NCI-H524 (cell line): Measurements from ENCODE around the gene VTCN1.
"Not testable (repeated sequence)": the region's sequence is repeated elsewhere in the genome, so short reads cannot be mapped to it uniquely, and the experiment has no call there.

Experiments
- DNase-seq, 2 experiments: peaks; one replicate each; lab custom pipeline; 2025; lab: John Stamatoyannopoulos, UW

VTCN1 gene

DNA sequence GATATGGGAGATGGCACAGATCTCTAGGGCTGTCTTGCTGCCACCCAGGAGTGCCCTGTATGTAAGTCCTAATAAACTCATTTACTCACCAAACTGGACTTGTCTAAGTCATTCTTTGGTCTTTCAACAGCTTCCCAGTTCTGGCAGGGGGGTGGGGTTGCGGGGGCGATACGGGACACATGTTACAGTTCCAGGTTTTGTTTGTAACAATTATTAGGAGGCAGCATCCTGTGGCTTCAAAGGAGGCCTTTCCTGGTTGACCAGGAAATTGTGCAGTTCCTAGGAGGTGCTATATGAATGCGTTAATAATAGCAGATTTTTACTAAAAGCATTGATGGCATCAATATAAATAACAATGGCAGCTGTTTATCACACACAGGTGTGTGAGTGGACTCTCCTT, 46.5 kb downstream of the VTCN1 start:
- DNase-seq = no peak

DNA sequence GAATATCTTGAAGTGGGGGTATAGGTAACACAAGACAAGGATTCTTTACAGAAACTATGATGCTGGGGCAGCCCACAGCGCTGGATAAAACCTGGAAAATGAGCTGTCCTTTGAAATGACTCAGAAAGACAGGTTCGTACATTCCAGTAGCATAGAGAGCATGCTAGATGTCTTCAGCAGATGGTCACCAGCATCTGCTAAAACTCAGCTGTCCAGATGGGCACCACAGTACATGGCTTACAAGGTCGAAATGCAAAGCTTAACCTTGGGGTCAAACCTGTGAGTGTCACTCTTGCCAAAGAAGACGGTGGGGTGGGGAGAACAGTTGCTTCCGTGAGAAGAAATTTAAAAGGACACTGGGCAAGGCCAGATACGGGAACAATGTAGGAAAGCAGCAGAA, 47.9 kb downstream of the VTCN1 start:
- DNase-seq = peak; percentile 90 to 92

DNA sequence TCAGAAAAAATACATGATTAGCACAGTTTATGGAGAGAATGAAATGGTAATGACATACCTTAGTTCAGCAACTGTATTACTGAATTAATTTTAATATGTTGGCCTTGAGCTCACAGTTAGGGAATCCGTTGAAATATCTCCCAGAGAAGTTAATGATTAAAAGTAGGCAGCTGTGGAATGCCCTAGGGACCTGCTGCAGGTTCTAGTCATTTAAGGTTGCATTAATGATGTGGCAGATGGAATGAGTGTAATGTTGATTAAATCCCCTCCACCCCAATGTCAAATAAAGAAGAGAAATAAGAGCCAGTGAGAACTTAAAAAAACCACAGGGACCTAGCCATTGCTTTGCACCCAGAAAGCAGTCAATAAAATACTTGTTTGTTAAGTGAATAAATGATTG, 48.8 kb downstream of the VTCN1 start:
- DNase-seq = peak; percentile 43 to 88

DNA sequence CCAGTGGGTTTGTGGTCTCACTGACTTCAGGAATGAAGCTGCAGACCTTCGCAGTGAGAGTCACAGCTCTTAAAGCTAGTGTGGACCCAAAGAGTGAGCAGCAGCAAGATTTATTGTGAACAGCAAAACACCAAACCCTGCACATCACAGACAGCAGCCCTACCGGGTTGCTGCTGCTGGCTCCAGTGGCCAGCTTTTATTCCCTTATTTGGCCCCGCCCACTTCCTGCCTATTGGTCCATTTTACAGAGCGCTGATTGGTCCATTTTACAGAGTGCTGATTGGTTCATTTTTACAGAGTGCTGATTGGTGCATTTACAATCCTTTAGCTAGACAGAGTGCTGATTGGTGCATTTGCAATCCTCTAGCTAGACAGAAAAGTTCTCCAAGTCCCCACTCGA, 59.4 kb downstream of the VTCN1 start:
- not testable (repeated sequence) for DNase-seq

DNA sequence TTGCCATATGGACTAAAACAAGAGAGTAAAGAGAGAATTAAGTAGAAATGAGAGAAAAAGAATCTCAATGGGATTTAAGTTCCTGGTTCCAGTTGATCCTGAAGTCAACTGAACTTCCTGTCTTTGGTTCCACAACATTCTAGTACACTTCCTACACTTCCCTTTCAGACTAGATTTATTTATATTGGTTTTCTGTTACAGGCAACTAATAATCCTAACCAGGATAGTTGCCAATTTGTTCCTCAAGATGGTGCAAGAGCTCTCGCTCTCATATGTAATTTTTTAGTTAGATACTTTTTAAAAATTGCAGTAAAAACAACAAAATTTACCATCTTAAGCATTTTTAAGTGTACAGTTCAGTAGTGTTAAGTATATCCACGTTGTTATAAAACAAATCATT, 60.4 kb downstream of the VTCN1 start:
- no peak for DNase-seq

DNA sequence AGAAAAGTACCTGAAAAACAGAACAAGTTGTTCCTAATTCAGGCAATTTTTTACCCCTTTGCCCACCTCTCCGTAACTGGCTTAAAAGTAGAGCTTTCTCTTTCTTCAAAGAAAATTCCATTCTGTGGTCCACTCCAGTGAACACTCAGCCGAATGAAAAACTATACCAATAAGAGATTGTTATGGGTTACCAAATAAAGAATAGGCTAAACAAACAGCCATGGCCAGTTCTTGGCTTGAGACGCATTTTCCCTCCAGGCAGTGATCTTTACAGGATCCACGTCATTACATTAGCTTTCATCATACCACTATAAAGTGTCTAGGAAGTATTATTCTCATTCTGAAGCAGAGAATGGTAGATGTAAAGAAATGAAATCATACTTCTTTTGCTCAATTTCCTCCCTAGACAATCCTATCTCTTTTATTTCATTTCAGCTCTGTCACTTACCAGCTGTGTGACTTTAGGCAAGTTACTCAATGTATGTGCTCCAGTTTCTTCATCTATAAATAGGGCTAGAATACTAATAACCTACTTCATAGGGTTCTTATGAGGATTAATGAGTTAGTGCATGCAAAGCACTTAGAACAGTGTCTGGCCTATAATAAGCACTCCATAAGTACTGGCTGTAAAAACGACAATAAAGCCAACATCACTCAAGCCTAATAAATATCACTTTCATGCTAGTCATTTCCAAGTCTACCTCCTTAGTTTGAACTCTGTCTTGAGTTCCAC, 62.7 kb downstream of the VTCN1 start:
- DNase-seq = peak; percentile 30 to 77

DNA sequence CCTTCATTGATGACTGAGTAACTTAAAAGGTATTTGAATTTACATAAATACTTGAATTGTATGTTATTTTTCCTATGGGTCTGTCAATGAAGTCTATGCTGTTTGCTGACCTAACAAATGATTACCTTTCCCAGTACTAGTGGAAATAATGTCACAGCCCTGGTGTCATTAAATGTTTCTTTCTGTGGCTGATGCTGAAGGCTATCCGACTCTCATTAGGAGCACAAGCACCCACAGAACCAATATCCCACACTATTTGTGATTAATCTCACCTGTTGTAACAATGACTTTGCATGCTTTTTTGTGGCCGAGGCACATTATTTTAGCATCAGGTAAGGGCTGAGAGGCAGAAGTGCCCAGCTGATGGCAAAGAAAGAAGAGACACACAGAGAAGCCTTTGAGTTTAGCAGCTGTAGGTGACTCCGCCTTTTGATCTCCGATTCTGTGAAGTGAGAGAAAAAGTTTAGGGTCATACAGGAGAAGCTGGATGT, 63.3 kb downstream of the VTCN1 start:
- DNase-seq = no peak

DNA sequence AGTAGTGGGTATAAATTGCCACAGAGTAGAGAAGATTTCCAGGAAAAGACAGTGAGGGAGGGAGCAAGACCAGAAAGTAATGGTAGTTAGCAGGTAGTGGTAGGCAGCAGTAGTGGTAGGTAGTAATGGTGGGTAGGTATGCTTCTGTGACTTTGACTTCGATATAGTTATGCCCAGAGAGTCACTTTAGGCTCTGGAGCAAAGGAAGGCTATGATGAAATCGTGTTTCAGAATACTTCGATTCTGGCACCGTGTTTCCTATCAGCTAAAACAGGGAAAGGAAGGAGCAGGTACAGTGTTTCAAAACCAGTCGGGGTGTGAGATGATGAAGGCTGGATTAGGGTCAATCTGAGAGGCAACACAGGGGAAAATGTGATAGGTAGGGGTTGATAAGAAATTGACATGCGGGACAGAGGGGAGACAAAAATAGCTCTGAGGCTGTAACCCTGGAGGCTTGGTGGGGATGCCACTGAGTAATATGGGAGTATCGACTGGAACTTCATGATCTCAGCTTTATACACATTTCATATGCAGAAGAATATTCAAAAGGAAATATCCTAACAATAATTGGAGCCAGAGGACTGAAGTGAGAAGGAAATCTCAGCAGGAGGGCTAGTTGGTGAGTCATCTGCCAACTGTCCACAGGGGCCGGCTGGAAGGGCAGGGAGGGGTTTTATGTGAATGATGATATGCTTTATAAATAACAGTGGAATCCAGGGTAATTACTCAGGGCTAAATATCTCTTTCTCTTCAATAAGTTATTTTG, 64.0 kb downstream of the VTCN1 start:
- peak; percentile 12 to 50 for DNase-seq

DNA sequence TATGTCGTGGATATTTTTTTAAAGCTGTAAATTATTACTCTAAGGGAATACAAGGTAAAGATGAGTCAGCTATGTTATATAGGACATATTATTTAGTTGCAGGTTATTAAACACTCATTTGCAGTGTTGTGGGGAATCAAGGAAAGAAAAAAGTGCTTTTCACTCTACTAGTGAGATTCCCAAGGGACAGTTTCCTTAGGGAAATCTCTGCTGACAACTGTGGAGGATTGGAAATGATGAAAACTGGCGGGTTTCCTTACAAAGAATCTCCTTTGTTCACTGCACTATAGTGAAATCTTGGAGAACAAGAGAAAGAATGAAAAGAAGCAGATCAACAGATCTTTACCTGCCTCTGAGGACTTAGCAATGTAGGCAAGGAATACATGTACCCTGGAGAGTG, 64.7 kb downstream of the VTCN1 start:
- DNase-seq = no peak

DNA sequence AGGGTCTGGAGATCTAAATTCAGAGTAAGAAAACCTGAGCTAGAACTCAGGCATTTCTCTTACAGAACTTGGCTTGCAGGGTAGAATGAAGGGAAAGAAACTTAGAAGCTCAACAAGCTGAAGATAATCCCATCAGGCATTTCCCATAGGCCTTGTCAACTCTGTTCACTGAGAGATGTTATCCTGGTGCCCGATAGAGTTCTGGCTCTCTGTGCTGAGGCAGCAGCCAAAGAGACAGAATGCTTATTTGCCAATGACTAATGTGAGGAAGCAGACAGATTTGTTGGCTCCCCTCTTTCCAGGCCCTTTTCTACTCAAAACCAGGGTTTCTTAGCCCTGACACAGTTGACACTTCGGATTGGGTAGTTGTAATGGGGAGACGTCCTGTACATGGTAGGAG, 66.9 kb downstream of the VTCN1 start:
- no peak for DNase-seq

DNA sequence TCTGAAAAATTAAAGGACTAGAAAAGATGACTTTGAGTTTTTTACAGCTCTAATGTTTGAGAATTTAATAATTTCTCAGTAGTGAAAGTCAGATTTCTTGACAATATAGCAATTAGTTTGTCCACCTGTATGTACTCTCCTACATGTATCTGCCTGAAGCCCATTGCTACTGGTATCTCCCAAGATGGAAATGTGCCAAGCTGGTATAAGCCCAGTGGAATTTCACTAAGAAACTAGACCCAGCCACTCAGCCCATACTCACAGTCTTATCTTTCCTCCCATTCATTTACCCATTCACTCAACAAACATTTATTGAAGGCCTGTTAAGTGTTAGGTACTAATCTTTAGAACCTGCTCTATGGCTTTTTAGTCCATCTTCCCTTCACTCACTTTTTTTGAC, 67.6 kb downstream of the VTCN1 start:
- no peak for DNase-seq

DNA sequence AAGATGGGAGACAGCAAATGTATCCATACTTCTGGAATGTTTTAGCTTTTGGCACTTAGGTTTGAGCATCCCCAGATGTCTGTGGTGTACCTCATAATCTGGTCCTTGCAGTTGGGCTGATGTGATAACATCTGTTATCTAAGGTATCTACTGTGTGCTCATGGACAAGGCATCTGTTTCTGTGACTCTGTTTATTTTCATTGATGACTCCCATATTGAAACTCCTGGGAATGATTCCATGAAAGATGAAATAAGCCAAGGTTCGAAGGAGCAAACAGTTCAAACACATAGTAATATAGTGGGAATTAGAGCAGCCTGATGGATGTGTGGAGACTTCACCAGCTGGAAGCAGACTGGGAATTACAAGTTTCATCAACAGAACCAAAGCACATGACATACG, 68.5 kb downstream of the VTCN1 start:
- DNase-seq = no peak

DNA sequence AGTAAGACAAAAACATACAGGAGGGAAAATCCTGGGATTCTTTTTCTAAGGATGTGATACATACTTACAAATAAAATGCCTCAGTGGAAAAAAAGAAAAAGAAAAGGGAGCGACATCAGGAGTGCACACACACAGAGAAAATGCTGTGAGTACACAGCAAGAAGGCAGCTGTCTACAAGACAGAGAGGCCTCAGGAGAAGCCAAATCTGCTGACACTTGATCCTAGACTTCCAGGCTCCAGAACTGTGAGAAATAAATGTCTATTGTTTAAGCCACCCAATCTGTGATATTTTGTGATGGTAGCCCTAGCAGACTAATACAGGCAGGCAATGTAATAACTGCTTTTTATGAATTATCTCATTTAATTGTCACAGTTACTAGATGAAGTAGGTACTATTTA, 72.2 kb downstream of the VTCN1 start:
- no peak for DNase-seq

DNA sequence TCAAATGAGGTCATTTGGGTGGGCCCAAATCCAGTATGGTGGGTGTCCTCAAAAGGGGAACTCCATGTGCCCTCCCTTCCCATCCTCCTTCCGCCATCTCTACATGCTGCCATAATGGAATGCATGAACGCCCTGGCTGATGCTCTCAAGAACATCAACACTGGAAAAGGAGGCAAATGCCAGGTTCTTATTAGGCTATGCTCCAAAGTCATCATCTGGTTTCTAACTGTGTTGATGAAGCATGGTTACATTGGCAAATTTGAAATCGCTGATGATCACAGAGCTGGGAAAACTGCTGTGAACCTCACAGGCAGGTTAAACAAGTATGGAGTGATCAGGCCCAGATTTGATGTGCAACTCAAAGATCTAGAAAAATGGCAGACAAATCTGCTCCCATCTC, 72.6 kb downstream of the VTCN1 start:
- DNase-seq = no peak

DNA sequence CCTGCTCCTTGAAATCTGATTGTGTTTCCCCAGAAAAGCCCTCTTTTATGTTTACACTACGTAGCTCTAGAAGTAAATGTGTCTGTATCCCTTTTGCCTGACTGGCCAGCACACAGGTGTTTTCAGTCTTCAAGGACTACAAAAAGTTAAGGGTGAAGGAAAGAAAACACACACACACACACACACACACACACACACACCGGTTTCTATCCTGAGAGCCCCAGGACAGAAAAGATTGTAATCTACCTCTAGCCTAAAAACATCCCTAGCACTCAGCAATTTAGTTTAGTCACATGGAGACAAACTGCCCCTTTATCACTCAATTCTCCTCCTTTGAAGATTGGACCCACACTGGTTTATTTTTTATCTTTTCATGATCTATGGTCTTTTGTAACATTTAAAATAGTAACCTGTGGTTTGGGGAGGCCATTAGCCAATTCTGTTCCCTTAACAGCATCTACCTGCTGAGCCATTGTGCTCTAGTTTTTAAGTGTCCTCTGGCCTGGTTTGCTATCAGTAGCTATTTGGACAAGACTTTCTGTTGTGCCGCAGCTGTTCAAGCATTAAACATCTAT, 73.4 kb downstream of the VTCN1 start:
- no peak for DNase-seq

DNA sequence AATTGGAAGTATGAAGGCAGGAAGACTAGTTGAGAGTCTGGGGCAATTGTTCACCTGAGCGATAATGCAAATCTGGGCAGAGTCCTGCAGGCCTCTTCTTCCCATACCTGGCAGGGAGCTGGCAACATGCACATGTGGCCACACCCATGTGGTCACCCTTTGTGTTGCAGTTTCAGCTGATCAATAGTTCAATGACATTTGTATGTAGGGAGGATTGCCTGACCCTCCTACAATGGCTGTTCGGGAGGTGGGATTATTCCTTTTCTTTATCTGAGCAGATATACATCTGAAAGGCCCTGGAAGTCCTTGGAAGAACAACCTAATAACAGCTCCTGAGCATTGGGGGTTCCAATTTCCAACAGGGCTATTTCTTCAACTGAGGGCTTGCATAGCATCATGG, 74.0 kb downstream of the VTCN1 start:
- no peak for DNase-seq

DNA sequence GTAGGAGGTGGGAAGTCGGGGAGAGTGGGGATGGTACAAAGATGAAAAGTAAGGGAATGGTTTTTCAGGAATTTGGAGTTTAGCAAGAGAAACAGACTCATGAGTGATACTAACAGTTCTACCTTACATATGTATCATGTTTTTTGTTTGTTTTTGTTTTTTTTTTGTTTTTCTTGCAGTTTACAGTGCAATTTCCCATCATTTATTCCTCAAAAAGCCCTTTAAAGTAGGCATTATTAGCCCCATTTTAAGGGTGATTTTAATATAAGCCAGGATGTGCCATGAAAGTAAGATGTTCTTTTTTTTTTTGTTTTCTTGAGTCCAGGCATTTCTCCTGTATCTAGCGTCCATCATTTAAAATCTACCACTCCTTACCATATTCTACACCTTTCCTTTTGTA, 75.4 kb downstream of the VTCN1 start:
- DNase-seq = no peak

DNA sequence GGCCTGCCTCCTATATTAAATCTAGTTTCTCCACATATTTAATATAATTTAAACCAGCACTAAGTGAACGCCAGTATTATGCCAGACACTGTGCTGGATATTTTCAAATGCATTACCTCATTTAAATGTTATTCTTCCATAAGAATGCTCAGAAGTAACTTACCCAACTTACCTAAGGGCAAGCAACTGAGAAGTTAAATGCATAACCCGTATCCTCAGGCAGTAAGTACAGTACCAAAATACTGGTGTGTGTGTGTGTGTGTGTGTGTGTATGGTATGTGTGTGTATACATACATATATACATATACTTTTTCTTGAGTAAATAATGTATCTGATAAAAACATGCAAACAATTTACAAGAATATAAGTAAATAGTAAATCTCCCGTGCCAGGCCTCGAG, 80.2 kb downstream of the VTCN1 start:
- no peak for DNase-seq

DNA sequence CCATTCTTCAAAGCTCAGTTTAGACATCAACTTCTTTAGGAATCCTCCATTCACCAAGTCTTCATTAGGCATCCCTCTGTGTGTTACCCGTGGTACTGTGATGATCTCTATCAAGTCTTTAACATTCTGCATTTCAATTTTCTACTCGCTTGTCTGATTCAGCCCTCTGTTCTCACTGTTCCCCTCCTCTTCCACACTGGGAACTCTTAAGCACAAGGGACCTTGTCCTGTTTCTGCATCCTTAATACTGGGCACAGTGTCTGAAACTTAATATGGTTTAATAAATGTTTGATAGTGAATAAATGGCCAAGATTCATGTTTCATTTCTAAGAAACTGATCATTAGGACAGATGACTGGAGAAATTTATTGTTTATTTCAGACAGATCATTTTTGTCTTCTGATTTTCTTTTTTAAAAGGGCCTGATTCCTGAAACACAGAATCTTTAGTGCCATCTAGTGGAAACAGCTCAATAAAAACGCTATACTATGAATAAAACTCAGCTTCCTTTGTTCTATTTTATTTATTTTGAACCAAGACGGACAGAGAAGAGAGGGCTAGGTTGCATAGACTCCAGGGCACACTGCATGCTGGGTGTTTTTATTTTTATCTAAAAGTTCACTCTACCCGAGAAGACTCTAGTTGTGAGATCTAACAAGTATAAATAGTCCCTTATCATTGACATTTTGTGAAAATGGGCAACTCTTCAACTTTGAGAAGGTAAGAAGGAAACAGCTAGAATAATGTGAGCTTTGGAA, 82.2 kb downstream of the VTCN1 start:
- DNase-seq = peak in 1 of 2 experiments; percentile 21

DNA sequence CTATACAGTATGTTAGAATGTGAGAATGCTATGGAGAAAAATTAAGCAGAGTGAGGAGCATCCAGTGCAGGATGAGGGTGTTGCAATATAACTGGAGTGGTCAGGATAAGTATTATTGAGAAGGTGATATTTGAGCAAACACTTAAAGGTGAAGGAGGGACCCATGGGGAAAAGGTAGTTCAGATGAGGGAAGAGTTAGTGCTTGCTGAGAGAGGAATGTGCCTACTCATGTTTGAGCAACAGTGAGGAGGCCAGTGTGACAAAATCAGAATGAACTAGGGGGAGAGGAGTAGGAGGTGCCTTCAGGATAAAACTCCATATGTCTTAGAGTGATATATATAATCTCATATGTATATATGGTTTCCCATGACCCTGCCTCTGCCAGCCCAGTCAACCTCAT, 82.9 kb downstream of the VTCN1 start:
- DNase-seq = no peak

DNA sequence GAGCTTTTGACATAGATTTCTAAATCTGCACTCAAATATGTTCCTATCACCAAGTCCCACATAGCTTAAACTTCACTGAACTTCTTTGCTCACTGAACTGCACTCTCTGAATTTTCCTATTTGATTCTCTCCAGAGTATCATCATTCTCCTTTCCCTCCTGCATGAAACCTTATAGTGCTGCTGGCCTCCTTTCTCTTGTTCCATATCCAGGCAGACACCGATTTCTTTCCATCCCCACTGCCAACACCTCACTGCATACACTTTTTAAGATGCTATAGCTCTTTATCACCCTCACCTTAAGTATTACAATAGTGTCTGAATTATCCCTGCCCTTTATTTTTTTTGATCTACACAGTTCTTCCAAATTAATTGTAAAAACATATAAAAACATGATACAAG, 86.1 kb downstream of the VTCN1 start:
- no peak for DNase-seq

DNA sequence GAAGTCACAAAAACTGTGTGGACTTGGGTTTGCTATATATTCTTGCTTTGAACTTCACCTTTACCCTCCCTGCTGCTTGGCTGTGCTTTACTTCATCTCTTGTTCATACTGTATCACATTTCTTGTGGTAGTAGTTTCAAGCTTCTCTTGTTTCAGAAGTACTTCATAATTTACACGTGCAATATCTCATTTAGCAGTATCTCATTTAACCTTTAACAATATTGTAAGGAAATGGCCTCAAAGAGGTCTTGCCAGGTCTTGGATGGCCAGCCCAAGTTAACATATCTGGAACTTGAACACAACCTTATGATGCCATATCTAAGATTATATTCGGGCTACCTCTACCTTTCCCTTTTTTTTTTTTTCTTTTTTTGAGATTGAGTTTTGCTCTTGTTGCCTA, 87.5 kb downstream of the VTCN1 start:
- DNase-seq = no peak
